ENCODE results near the gene RCOR1. TPM values are rescaled to one million over a fixed set of nuclear protein-coding genes. Genes with fewer than 3 reads are reported as not detected.

RCOR1 gene
- total RNA-seq, 3 donors from 2014 or later, result 29.4 to 31.3 (median 29.5) TPM

GRCh38 chr14:102748806-102749205 lies 156.4 kb downstream of the RCOR1 start:
- ATAC-seq (no peak), DNase-seq (no peak)
- Histone ChIP-seq H3K9me3 (no peaks in the 10 kb centered on the region), H3K4me3 (no peak overlapping the region), H3K36me3 (ENCODE audit: low read depth) (no peaks in the 10 kb centered on the region), H3K4me1 (ENCODE audit: low read depth) (no peaks in the 10 kb centered on the region)
- intact Hi-C loops (cut with DNase I, micrococcal nuclease), result no loop called here
- TF ChIP-seq CTCF (IDR thresholded peaks at IDR 0.05), result no peak

GRCh38 chr14:102749393-102750305 lies 157.2 kb downstream of the RCOR1 start:
- Histone ChIP-seq H3K36me3 (ENCODE audit: low read depth) (no peaks in the 10 kb centered on the region), H3K4me3 (no peak overlapping the region), H3K4me1 (ENCODE audit: low read depth) (no peaks in the 10 kb centered on the region), H3K9me3 (no peaks in the 10 kb centered on the region)
- TF ChIP-seq CTCF (IDR thresholded peaks at IDR 0.05), result no peak
- intact Hi-C loops (cut with DNase I, micrococcal nuclease), result no loop called here
- ATAC-seq, result no peak
- no peak for DNase-seq

GRCh38 chr14:102750376-102750775 lies 157.9 kb downstream of the RCOR1 start:
- Histone ChIP-seq H3K4me1 (ENCODE audit: low read depth) (no peaks in the 10 kb centered on the region), H3K9me3 (no peaks in the 10 kb centered on the region), H3K4me3 (no peak overlapping the region), H3K36me3 (ENCODE audit: low read depth) (no peaks in the 10 kb centered on the region)
- intact Hi-C loops (cut with DNase I, micrococcal nuclease), result no loop called here
- no peak for TF ChIP-seq CTCF (IDR thresholded peaks at IDR 0.05)
- ATAC-seq (no peak), DNase-seq (no peak)

GRCh38 chr14:102751088-102751487 lies 158.6 kb downstream of the RCOR1 start:
- Histone ChIP-seq H3K36me3 (ENCODE audit: low read depth) (no peaks in the 10 kb centered on the region), H3K9me3 (no peaks in the 10 kb centered on the region), H3K4me3 (no peak overlapping the region), H3K4me1 (ENCODE audit: low read depth) (no peaks in the 10 kb centered on the region)
- DNase-seq (no peak), ATAC-seq (no peak)
- no peak for TF ChIP-seq CTCF (IDR thresholded peaks at IDR 0.05)
- intact Hi-C loops (cut with DNase I, micrococcal nuclease), result no loop called here

GRCh38 chr14:102752239-102752847 lies 159.9 kb downstream of the RCOR1 start:
- intact Hi-C loops (cut with DNase I, micrococcal nuclease), result no loop called here
- DNase-seq, result no peak
- Histone ChIP-seq H3K4me1 (ENCODE audit: low read depth) (no peaks in the 10 kb centered on the region), H3K4me3 (no peak overlapping the region), H3K36me3 (ENCODE audit: low read depth) (no peaks in the 10 kb centered on the region), H3K9me3 (no peaks in the 10 kb centered on the region)
- ATAC-seq, result no peak
- TF ChIP-seq CTCF (IDR thresholded peaks at IDR 0.05), result no peak
